GM23338 (cell line): ENCODE measurements around the gene TMEM131L. TPM values are rescaled to one million over a fixed set of nuclear protein-coding genes. Genes with fewer than 3 reads are reported as not detected.

Source experiments
- ATAC-seq: fragments of 200-7000 bp; cut with Tn5 transposase; 3 replicates; pipeline ENCODE4 v1.9.1; 2020
- DNase-seq: peaks from one replicate; pipeline ENCODE4 v3.0.0-alpha.2; 2015; ENCODE audit warnings: low spot score
- H2AFZ ChIP-seq: fragments of 200-600 bp; sonication (generic); 2 replicates; pipeline ENCODE4 v1.8.0; 2016; ENCODE audit warnings: antibody characterized with exemption, mild to moderate bottlenecking, moderate library complexity
- H3F3A ChIP-seq: fragments of 200-600 bp; sonication (generic); replicated peaks from 2 replicates; pipeline ENCODE4 v1.8.0; 2017; ENCODE audit warnings: antibody characterized with exemption, mixed run types, low read depth
- H3K27ac ChIP-seq: fragments of 200-600 bp; sonication (generic); 2 replicates; pipeline ENCODE4 v1.6.1; 2016; ENCODE audit warnings: low read depth
- H3K27me3 ChIP-seq: fragments of 200-600 bp; sonication (generic); 2 replicates; pipeline ENCODE4 v1.8.0; 2016; ENCODE audit warnings: mild to moderate bottlenecking, mixed run types, moderate library complexity; ENCODE audit not compliant: insufficient read depth
- H3K36me3 ChIP-seq: fragments of 200-600 bp; sonication (generic); 2 replicates; pipeline ENCODE4 v1.8.0; 2016; ENCODE audit warnings: mild to moderate bottlenecking; ENCODE audit not compliant: insufficient read depth
- H3K4me1 ChIP-seq: fragments of 200-600 bp; sonication (generic); 2 replicates; pipeline ENCODE4 v1.8.0; 2016; ENCODE audit warnings: mild to moderate bottlenecking, moderate library complexity; ENCODE audit not compliant: insufficient read depth
- H3K4me2 ChIP-seq: fragments of 200-600 bp; sonication (generic); 2 replicates; pipeline ENCODE4 v1.7.1; 2017; ENCODE audit warnings: mixed run types
- H3K4me3 ChIP-seq: fragments of 200-600 bp; sonication (generic); 2 replicates; pipeline ENCODE4 v1.6.1; 2016; ENCODE audit warnings: mixed run types
- H3K79me2 ChIP-seq: fragments of 200-600 bp; sonication (generic); replicated peaks from 2 replicates; pipeline ENCODE4 v1.8.0; 2017; ENCODE audit warnings: mild to moderate bottlenecking; ENCODE audit not compliant: insufficient read depth
- H3K9me2 ChIP-seq: fragments of 200-600 bp; sonication (generic); 2 replicates; pipeline ENCODE4 v1.8.0; 2017; ENCODE audit not compliant: insufficient read depth
- H4K20me1 ChIP-seq: fragments of 200-600 bp; sonication (generic); replicated peaks from 2 replicates; pipeline ENCODE4 v1.8.0; 2017; ENCODE audit warnings: mild to moderate bottlenecking; ENCODE audit not compliant: insufficient read depth
- H3K27ac Mint-ChIP-seq: 2 replicates; pipeline ENCODE4 v1.8.0; 2020; ENCODE audit warnings: inconsistent platforms, mild to moderate bottlenecking, moderate library complexity, mixed read lengths
- H3K27me3 Mint-ChIP-seq: 3 replicates; pipeline ENCODE4 v1.8.0; 2022; ENCODE audit warnings: low read depth, mild to moderate bottlenecking, moderate library complexity, mixed read lengths, inconsistent platforms; ENCODE audit not compliant: insufficient read depth, poor library complexity
- H3K36me3 Mint-ChIP-seq: 3 replicates; pipeline ENCODE4 v1.8.0; 2021; ENCODE audit warnings: low read depth, mild to moderate bottlenecking, inconsistent platforms, moderate library complexity, mixed read lengths
- H3K4me1 Mint-ChIP-seq: 3 replicates; pipeline ENCODE4 v1.8.0; 2020; ENCODE audit warnings: mild to moderate bottlenecking, inconsistent platforms, mixed read lengths
- H3K4me3 Mint-ChIP-seq: 3 replicates; pipeline ENCODE4 v1.8.0; 2021; ENCODE audit warnings: moderate library complexity, mild to moderate bottlenecking, inconsistent platforms, mixed read lengths
- H3K9me3 Mint-ChIP-seq: 3 replicates; pipeline ENCODE4 v1.8.0; 2020; ENCODE audit warnings: moderate library complexity, mild to moderate bottlenecking, inconsistent platforms, mixed read lengths
- CTCF ChIP-seq, 2 experiments: fragments of 200-600 bp in 1 of 2; sonication (generic) in 1 of 2; conservative IDR thresholded peaks; 2 replicates each; pipeline versions ENCODE4 v1.5.1 to v1.6.1; 2016 to 2017; ENCODE audit warnings: antibody characterized with exemption in 2 of 2, low read depth in 2 of 2, mild to moderate bottlenecking in 2 of 2, moderate library complexity in 1 of 2
- REST ChIP-seq: IDR thresholded peaks from one replicate; pipeline ENCODE4 v1.6.1; 2018; ENCODE audit warnings: antibody characterized with exemption; ENCODE audit not compliant: unreplicated experiment
- polyA plus RNA-seq: library from polyadenylated mRNA; unstranded; fragments of >200 nt; fragmentation: Nextera tagmentation; extraction: Ambion mirVana; gene quantifications from 2 replicates; pipeline ENCODE4 v1.2.1, GENCODE V29; 2016
- total RNA-seq: library from RNA; depleted of rRNA; stranded (reverse); fragments of >200 nt; shearing (Covaris generic); gene quantifications from 2 replicates; pipeline ENCODE4 v1.2.3, GENCODE V29; 2014
- TF ChIP-seq, protein P1 (sequence below): fragments of 250-450 bp; sonication (Bioruptor Pico); IDR thresholded peaks from 2 replicates; pipeline ENCODE4 v1.5.0; 2020; ENCODE audit warnings: mild to moderate bottlenecking, moderate library complexity

Gene TMEM131L
- total and polyA plus RNA-seq, 2 experiments from 2014 or later = 11.1 to 32.2 TPM

DNA sequence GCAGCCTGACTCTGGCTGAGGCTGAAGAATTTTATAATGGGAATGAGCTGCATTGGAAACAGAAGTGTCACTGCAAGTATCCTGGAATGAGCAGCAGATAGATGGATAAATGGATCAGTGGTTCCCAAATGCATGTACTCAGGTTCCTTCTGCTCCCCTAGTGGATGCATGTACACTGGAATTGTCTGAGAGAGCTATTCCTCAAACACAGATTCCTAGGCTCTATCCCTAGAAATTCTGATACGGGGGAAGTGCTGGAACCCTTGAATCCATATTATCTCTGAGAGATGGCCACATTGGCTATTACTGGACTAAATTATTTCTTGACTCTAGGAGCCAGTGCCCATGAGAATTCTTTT, 64.8 kb downstream of the TMEM131L start:
- no peaks in the 10 kb centered on the region for H3K9me2 ChIP-seq
- no peaks in the 10 kb centered on the region for H3K36me3 ChIP-seq
- TF ChIP-seq CTCF (conservative IDR thresholded peaks at IDR 0.05; ENCODE audit: low read depth in 2 of 2) = peak; percentile 7 to 33; a peak in 1 of 4 replicates
- TF ChIP-seq, protein P1, sequence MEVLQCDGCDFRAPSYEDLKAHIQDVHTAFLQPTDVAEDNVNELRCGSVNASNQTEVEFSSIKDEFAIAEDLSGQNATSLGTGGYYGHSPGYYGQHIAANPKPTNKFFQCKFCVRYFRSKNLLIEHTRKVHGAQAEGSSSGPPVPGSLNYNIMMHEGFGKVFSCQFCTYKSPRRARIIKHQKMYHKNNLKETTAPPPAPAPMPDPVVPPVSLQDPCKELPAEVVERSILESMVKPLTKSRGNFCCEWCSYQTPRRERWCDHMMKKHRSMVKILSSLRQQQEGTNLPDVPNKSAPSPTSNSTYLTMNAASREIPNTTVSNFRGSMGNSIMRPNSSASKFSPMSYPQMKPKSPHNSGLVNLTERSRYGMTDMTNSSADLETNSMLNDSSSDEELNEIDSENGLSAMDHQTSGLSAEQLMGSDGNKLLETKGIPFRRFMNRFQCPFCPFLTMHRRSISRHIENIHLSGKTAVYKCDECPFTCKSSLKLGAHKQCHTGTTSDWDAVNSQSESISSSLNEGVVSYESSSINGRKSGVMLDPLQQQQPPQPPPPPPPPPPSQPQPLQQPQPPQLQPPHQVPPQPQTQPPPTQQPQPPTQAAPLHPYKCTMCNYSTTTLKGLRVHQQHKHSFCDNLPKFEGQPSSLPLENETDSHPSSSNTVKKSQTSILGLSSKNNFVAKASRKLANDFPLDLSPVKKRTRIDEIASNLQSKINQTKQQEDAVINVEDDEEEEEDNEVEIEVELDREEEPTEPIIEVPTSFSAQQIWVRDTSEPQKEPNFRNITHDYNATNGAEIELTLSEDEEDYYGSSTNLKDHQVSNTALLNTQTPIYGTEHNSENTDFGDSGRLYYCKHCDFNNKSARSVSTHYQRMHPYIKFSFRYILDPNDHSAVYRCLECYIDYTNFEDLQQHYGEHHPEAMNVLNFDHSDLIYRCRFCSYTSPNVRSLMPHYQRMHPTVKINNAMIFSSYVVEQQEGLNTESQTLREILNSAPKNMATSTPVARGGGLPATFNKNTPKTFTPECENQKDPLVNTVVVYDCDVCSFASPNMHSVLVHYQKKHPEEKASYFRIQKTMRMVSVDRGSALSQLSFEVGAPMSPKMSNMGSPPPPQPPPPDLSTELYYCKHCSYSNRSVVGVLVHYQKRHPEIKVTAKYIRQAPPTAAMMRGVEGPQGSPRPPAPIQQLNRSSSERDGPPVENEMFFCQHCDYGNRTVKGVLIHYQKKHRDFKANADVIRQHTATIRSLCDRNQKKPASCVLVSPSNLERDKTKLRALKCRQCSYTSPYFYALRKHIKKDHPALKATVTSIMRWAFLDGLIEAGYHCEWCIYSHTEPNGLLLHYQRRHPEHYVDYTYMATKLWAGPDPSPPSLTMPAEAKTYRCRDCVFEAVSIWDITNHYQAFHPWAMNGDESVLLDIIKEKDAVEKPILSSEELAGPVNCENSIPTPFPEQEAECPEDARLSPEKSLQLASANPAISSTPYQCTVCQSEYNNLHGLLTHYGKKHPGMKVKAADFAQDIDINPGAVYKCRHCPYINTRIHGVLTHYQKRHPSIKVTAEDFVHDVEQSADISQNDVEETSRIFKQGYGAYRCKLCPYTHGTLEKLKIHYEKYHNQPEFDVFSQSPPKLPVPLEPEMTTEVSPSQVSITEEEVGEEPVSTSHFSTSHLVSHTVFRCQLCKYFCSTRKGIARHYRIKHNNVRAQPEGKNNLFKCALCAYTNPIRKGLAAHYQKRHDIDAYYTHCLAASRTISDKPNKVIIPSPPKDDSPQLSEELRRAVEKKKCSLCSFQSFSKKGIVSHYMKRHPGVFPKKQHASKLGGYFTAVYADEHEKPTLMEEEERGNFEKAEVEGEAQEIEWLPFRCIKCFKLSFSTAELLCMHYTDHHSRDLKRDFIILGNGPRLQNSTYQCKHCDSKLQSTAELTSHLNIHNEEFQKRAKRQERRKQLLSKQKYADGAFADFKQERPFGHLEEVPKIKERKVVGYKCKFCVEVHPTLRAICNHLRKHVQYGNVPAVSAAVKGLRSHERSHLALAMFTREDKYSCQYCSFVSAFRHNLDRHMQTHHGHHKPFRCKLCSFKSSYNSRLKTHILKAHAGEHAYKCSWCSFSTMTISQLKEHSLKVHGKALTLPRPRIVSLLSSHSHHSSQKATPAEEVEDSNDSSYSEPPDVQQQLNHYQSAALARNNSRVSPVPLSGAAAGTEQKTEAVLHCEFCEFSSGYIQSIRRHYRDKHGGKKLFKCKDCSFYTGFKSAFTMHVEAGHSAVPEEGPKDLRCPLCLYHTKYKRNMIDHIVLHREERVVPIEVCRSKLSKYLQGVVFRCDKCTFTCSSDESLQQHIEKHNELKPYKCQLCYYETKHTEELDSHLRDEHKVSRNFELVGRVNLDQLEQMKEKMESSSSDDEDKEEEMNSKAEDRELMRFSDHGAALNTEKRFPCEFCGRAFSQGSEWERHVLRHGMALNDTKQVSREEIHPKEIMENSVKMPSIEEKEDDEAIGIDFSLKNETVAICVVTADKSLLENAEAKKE (CRISPR knock-in tag) = no peak
- no peak for TF ChIP-seq REST
- Mint-ChIP-seq H3K27me3 (peaks cover 8% of the 10 kb centered on the region), H3K4me1 (peaks cover 42% of the 10 kb centered on the region), H3K9me3 (no peaks in the 10 kb centered on the region), H3K4me3 (no peak overlapping the region), H3K36me3 (peaks cover 5% of the 10 kb centered on the region; the same call in 1 of the 3 replicates), H3K27ac (no peak overlapping the region)
- H3K27ac ChIP-seq = no peak overlapping the region
- DNase-seq = no peak
- H3K79me2 ChIP-seq = peaks cover 46% of the 10 kb centered on the region
- no peak overlapping the region for H3K4me3 ChIP-seq
- H3F3A ChIP-seq = 0 out of 2 replicates have a peak, but pooled peaks cover 4% of the 10 kb centered on the region
- peak; percentile 9; the same call in 1 of the 3 replicates for ATAC-seq
- no peaks in the 10 kb centered on the region; the same call in 1 of the 2 replicates for H4K20me1 ChIP-seq
- peaks cover 41% of the 10 kb centered on the region for H3K4me1 ChIP-seq
- H3K27me3 ChIP-seq = no peaks in the 10 kb centered on the region
- H3K4me2 ChIP-seq = no peak overlapping the region
- H2AFZ ChIP-seq = no peak overlapping the region
